BLaER1 treated with 17β-estradiol and CSF1 and Interleukin-3, amounts not matched to agents 10 nM and 100 nM (cell line): Measurements from ENCODE around the gene BRF1.

Experiments
- H3K27ac ChIP-seq, 11 experiments: shearing (Covaris generic); formaldehyde crosslinking; 2 replicates each; pipeline ENCODE4 v1.8.1; 2022
- H3K27me3 ChIP-seq, 11 experiments: shearing (Covaris generic); formaldehyde crosslinking; 2 replicates each; pipeline ENCODE4 v1.8.1; 2022
- H3K36me3 ChIP-seq, 11 experiments: shearing (Covaris generic); formaldehyde crosslinking; 2 replicates each; pipeline ENCODE4 v1.8.1; 2022
- H3K4me1 ChIP-seq, 10 experiments: shearing (Covaris generic); formaldehyde crosslinking; 2 replicates each; pipeline ENCODE4 v1.8.1; 2022
- H3K4me2 ChIP-seq, 11 experiments: shearing (Covaris generic); formaldehyde crosslinking; 2 replicates each; pipeline ENCODE4 v1.8.1; 2022
- H3K4me3 ChIP-seq, 10 experiments: shearing (Covaris generic); formaldehyde crosslinking; 2 replicates each; pipeline ENCODE4 v1.8.1; 2022
- H3K9ac ChIP-seq, 11 experiments: shearing (Covaris generic); formaldehyde crosslinking; 2 replicates each; pipeline ENCODE4 v1.8.1; 2022
- H3K9me3 ChIP-seq, 11 experiments: shearing (Covaris generic); formaldehyde crosslinking; replicated peaks in 1 of 11; 2 replicates each; pipeline ENCODE4 v1.8.1; 2022
- H4K20me1 ChIP-seq, 11 experiments: shearing (Covaris generic); formaldehyde crosslinking; 2 replicates each; pipeline ENCODE4 v1.8.1; 2022
- Cebpa-rat ChIP-seq, 11 experiments: shearing (Covaris generic); IDR thresholded peaks; 2 replicates each; pipeline ENCODE4 v1.8.1; 2022

Gene BRF1

GRCh38 chr14:105219043-105219612 is 81.7 kb downstream of the BRF1 start:
- H3K9me3 ChIP-seq = no peaks in the 10 kb centered on the region
- H4K20me1 ChIP-seq = peaks cover 50 to 100% (median 97%) of the 10 kb centered on the region in 11 experiments; a peak in 21 of 22 replicates
- no peak overlapping the region for H3K4me3 ChIP-seq
- H3K27ac ChIP-seq = no peak overlapping the region
- no peak for TF ChIP-seq Cebpa-rat (IDR thresholded peaks at IDR 0.05)
- H3K27me3 ChIP-seq = peaks cover 0 to 6% (median 0%) of the 10 kb centered on the region in 11 experiments; a peak in 4 of 22 replicates
- H3K4me1 ChIP-seq = peaks cover 23 to 79% (median 54%) of the 10 kb centered on the region in 10 experiments
- 0 out of 22 replicates have a peak overlapping the region, but pooled peaks of 1 of the 11 experiments have one; percentile 7 for H3K9ac ChIP-seq
- H3K4me2 ChIP-seq = no peak overlapping the region; a peak in 1 of 22 replicates
- H3K36me3 ChIP-seq = peaks cover 52 to 72% (median 65%) of the 10 kb centered on the region in 11 experiments

GRCh38 chr14:105218611-105219010 is 82.2 kb downstream of the BRF1 start:
- Histone ChIP-seq H3K9ac (no peak overlapping the region), H3K4me3 (no peak overlapping the region), H3K9me3 (no peaks in the 10 kb centered on the region), H4K20me1 (peaks cover 50 to 100% (median 98%) of the 10 kb centered on the region in 11 experiments; a peak in 21 of 22 replicates), H3K4me2 (no peak overlapping the region), H3K4me1 (peaks cover 23 to 79% (median 54%) of the 10 kb centered on the region in 10 experiments), H3K27ac (no peak overlapping the region), H3K36me3 (peaks cover 52 to 72% (median 65%) of the 10 kb centered on the region in 11 experiments), H3K27me3 (peaks cover 0 to 11% (median 0%) of the 10 kb centered on the region in 11 experiments; a peak in 6 of 22 replicates)
- TF ChIP-seq Cebpa-rat (IDR thresholded peaks at IDR 0.05) = no peak

GRCh38 chr14:105217774-105218173 is 83.0 kb downstream of the BRF1 start:
- no peak overlapping the region for H3K4me3 ChIP-seq
- no peak overlapping the region for H3K9ac ChIP-seq
- H3K27me3 ChIP-seq = peaks cover 0 to 15% (median 0%) of the 10 kb centered on the region in 11 experiments; a peak in 6 of 22 replicates
- H3K36me3 ChIP-seq = peaks cover 52 to 77% (median 64%) of the 10 kb centered on the region in 11 experiments
- TF ChIP-seq Cebpa-rat (IDR thresholded peaks at IDR 0.05) = no peak
- peaks cover 17 to 79% (median 54%) of the 10 kb centered on the region in 10 experiments for H3K4me1 ChIP-seq
- H3K4me2 ChIP-seq = no peak overlapping the region
- no peaks in the 10 kb centered on the region for H3K9me3 ChIP-seq
- H3K27ac ChIP-seq = no peak overlapping the region
- H4K20me1 ChIP-seq = peaks cover 50 to 100% (median 98%) of the 10 kb centered on the region in 11 experiments; a peak in 21 of 22 replicates

- no peaks in the 10 kb centered on the region for H3K9me3 ChIP-seq
- H4K20me1 ChIP-seq = peaks cover 52 to 100% (median 100%) of the 10 kb centered on the region in 11 experiments; a peak in 21 of 22 replicates
- no peak overlapping the region for H3K4me3 ChIP-seq
- no peak for TF ChIP-seq Cebpa-rat (IDR thresholded peaks at IDR 0.05)
- H3K4me1 ChIP-seq = peaks cover 17 to 79% (median 57%) of the 10 kb centered on the region in 10 experiments
- H3K36me3 ChIP-seq = peaks cover 50 to 80% (median 59%) of the 10 kb centered on the region in 11 experiments
- H3K27ac ChIP-seq = no peak overlapping the region
- no peak overlapping the region for H3K9ac ChIP-seq
- H3K4me2 ChIP-seq = no peak overlapping the region
- peaks cover 0 to 15% (median 0%) of the 10 kb centered on the region in 11 experiments; a peak in 6 of 22 replicates for H3K27me3 ChIP-seq
These were observed 84.1 kb downstream of the BRF1 start for GRCh38 chr14:105216490-105217247.

GRCh38 chr14:105215602-105216001 is 85.2 kb downstream of the BRF1 start:
- H3K9ac ChIP-seq = no peak overlapping the region
- no peak overlapping the region for H3K4me3 ChIP-seq
- peaks cover 0 to 15% (median 0%) of the 10 kb centered on the region in 11 experiments; a peak in 6 of 22 replicates for H3K27me3 ChIP-seq
- peaks cover 43 to 79% (median 50%) of the 10 kb centered on the region in 11 experiments for H3K36me3 ChIP-seq
- H3K4me1 ChIP-seq = peaks cover 17 to 79% (median 56%) of the 10 kb centered on the region in 10 experiments
- no peak overlapping the region for H3K27ac ChIP-seq
- H4K20me1 ChIP-seq = peaks cover 52 to 100% (median 97%) of the 10 kb centered on the region in 11 experiments; a peak in 21 of 22 replicates
- H3K4me2 ChIP-seq = peak overlapping the region in 6 of 11 experiments; percentile 67 to 91 (median 86); a peak in 6 of 22 replicates
- no peaks in the 10 kb centered on the region for H3K9me3 ChIP-seq
- no peak for TF ChIP-seq Cebpa-rat (IDR thresholded peaks at IDR 0.05)

- H3K9ac ChIP-seq = peak overlapping the region in 4 of 11 experiments; percentile 4 to 58 (median 56); a peak in 8 of 22 replicates
These were observed 86.4 kb downstream of the BRF1 start for GRCh38 chr14:105214324-105214915.

GRCh38 chr14:105213361-105213760 is 87.4 kb downstream of the BRF1 start:
- peaks cover 52 to 98% (median 78%) of the 10 kb centered on the region in 11 experiments; a peak in 21 of 22 replicates for H4K20me1 ChIP-seq
- peak overlapping the region in 1 of 10 experiments; percentile 19; a peak in 2 of 20 replicates for H3K4me3 ChIP-seq
- H3K27ac ChIP-seq = peak overlapping the region in 4 of 11 experiments; percentile 10 to 37 (median 22); a peak in 5 of 22 replicates
- H3K4me1 ChIP-seq = peaks cover 17 to 89% (median 60%) of the 10 kb centered on the region in 10 experiments
- TF ChIP-seq Cebpa-rat (IDR thresholded peaks at IDR 0.05) = no peak
- H3K27me3 ChIP-seq = peaks cover 0 to 15% (median 0%) of the 10 kb centered on the region in 11 experiments; a peak in 6 of 22 replicates
- peak overlapping the region; percentile 38 to 94 (median 80); a peak in 21 of 22 replicates for H3K4me2 ChIP-seq
- peak overlapping the region in 6 of 11 experiments; percentile 10 to 58 (median 54); a peak in 10 of 22 replicates for H3K9ac ChIP-seq
- no peaks in the 10 kb centered on the region for H3K9me3 ChIP-seq
- H3K36me3 ChIP-seq = peaks cover 37 to 74% (median 40%) of the 10 kb centered on the region in 11 experiments

More at GRCh38 chr14:105214324-105214915, 86.4 kb downstream of the BRF1 start:
- peaks cover 52 to 98% (median 85%) of the 10 kb centered on the region in 11 experiments; a peak in 21 of 22 replicates for H4K20me1 ChIP-seq
- peaks cover 0 to 15% (median 0%) of the 10 kb centered on the region in 11 experiments; a peak in 6 of 22 replicates for H3K27me3 ChIP-seq
- peaks cover 17 to 79% (median 52%) of the 10 kb centered on the region in 10 experiments for H3K4me1 ChIP-seq
- H3K4me3 ChIP-seq = peak overlapping the region in 1 of 10 experiments; percentile 19; a peak in 2 of 20 replicates
- H3K9me3 ChIP-seq = no peaks in the 10 kb centered on the region
- H3K27ac ChIP-seq = peak overlapping the region in 2 of 11 experiments; percentile 10 to 26; a peak in 2 of 22 replicates
- peaks cover 45 to 77% (median 48%) of the 10 kb centered on the region in 11 experiments for H3K36me3 ChIP-seq
- H3K4me2 ChIP-seq = peak overlapping the region; percentile 38 to 94 (median 80); a peak in 21 of 22 replicates
- TF ChIP-seq Cebpa-rat (IDR thresholded peaks at IDR 0.05) = no peak
